Tibial artery (tissue), 4 donors: ENCODE measurements around the gene GRIN2A.

Source experiments
- DNase-seq, 2 donors: peaks; one replicate each; pipeline ENCODE4 v3.0.0-alpha.2; 2019
- H3K27ac ChIP-seq, 2 donors: fragments of 200-600 bp; sonication (generic) in 1 of 2; 1 replicate in 1 of 2; 2 replicates in 1 of 2; pipeline ENCODE4 v1.5.1; 2018 to 2019; ENCODE audit warnings: mild to moderate bottlenecking in 1 of 2
- H3K27me3 ChIP-seq, 2 donors: fragments of 200-600 bp; sonication (generic) in 1 of 2; one replicate each; pipeline versions ENCODE4 v1.5.1 to v1.6.0; 2016 to 2019
- H3K36me3 ChIP-seq, 3 donors: fragments of 200-600 bp; sonication (generic) in 2 of 3; one replicate each; pipeline ENCODE4 v1.5.1; 2016 to 2019; ENCODE audit warnings: mild to moderate bottlenecking in 2 of 3
- H3K4me1 ChIP-seq, 4 donors: fragments of 200-600 bp; sonication (generic) in 2 of 4; 1 replicate in 3 of 4; 2 replicates in 1 of 4; pipeline ENCODE4 v1.5.1; 2016 to 2019
- H3K4me3 ChIP-seq, 2 donors: fragments of 200-600 bp; sonication (generic) in 1 of 2; 1 replicate in 1 of 2; 2 replicates in 1 of 2; pipeline ENCODE4 v1.5.1; 2018 to 2019; ENCODE audit warnings: mild to moderate bottlenecking in 2 of 2
- H3K9me3 ChIP-seq, 3 donors: fragments of 200-600 bp; sonication (generic) in 1 of 3; one replicate each; pipeline ENCODE4 v1.5.1; 2016 to 2019
- intact Hi-C: fragments of 100-400 bp; cut with DNase I; formaldehyde crosslinking; loops from one replicate; pipeline ENCODE4 v1.15.0; 2023; ENCODE audit warnings: low total_unique reads
- TF ChIP-seq, protein P1 (sequence below), 2 experiments: fragments of 200-600 bp in 1 of 2; fragments of 450-650 bp in 1 of 2; IDR thresholded peaks; one replicate each; pipeline ENCODE4 v1.5.1; 2017 to 2019; ENCODE audit warnings: antibody characterized with exemption in 2 of 2, mild to moderate bottlenecking in 1 of 2, moderate library complexity in 1 of 2

Gene GRIN2A

DNA sequence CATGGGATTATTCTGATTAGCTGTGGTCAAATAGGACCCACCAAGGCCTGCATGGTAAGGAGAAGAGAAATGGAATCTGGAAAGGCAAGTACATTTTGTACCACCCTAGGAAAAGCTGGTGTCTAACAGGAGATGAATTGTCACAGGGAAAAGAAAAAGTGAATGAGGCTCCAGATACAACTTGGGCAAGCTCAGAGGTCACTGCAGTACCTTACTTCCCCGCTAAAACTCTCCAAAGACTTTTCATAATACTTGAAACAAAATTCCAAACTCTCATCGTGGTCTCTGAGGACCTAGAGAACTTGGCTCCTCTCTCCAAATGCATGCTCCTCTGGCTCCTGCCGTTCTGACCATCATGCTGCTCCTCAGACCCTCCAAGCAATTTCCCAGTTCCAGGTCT, 262.8 kb downstream of the GRIN2A start:
- TF ChIP-seq, protein P1, sequence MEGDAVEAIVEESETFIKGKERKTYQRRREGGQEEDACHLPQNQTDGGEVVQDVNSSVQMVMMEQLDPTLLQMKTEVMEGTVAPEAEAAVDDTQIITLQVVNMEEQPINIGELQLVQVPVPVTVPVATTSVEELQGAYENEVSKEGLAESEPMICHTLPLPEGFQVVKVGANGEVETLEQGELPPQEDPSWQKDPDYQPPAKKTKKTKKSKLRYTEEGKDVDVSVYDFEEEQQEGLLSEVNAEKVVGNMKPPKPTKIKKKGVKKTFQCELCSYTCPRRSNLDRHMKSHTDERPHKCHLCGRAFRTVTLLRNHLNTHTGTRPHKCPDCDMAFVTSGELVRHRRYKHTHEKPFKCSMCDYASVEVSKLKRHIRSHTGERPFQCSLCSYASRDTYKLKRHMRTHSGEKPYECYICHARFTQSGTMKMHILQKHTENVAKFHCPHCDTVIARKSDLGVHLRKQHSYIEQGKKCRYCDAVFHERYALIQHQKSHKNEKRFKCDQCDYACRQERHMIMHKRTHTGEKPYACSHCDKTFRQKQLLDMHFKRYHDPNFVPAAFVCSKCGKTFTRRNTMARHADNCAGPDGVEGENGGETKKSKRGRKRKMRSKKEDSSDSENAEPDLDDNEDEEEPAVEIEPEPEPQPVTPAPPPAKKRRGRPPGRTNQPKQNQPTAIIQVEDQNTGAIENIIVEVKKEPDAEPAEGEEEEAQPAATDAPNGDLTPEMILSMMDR (IDR thresholded peaks at IDR 0.05) = no peak
- Histone ChIP-seq H3K4me3 (no peak overlapping the region), H3K9me3 (no peaks in the 10 kb centered on the region), H3K27me3 (no peaks in the 10 kb centered on the region), H3K27ac (no peak overlapping the region), H3K4me1 (peaks cover 0 to 2% (median 0%) of the 10 kb centered on the region in 4 donors), H3K36me3 (no peaks in the 10 kb centered on the region)
- no peak for DNase-seq
- intact Hi-C loops = no loop called here

DNA sequence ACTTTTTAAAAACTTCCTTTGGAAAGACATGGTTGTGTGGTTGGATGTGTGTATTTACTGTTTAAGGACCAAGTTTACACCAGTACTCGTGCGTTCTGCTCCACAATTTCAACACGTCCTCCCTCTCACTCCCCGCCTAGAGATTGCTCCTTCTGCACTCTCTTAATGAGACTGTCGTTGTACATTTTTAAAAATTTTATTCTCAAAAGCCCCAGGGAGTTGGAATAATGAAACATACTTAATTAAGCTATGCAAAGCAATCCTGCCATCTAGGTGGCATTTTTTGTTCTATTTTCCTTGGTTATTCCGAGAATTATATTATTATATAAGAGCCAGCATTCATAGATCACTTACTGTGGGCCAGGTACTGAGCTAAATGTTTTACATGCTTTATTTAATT, 264.5 kb downstream of the GRIN2A start:
- no peaks in the 10 kb centered on the region for H3K9me3 ChIP-seq

DNA sequence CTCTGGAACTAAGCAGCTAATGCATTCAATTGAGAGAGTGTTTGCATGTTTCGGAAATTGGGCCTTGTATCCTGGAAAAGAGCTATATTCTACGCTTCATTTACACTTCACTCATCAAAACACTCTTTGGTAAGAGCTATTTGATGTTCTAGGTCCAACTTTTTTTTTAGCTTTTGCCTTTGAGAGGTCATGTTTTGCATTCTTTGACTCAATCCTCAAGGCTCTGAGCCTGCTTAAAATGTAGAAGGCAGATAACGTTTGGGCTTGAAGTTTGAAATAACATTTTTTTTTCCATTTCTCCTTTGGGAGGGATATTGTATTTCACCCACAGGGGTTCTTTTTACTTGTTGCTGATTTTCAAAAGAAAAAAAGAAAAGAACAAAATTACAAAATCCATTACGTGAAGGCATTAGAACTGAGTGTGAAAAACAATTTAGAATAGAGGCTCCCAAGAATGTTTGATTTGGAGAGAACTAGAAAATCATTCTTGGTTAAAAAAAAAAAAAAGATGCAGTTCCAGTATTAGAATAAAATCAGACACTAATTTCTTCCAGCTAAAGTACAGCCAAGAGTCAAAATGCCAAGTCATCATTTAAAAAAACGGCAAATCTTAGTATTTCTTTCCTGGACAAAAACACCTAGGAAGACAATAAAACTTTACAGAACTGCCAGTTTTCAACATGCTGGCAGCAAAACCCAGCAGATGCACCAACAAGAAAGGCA, 268.5 kb downstream of the GRIN2A start:
- H3K4me3 ChIP-seq = no peak overlapping the region
- H3K4me1 ChIP-seq = peaks cover 0 to 20% (median 9%) of the 10 kb centered on the region in 4 donors
- H3K9me3 ChIP-seq = no peaks in the 10 kb centered on the region
- H3K27ac ChIP-seq = no peak overlapping the region
- TF ChIP-seq, protein P1 (IDR thresholded peaks at IDR 0.05) = no peak
- no peak for DNase-seq
- H3K36me3 ChIP-seq = no peaks in the 10 kb centered on the region
- intact Hi-C loops = no loop called here
- H3K27me3 ChIP-seq = no peaks in the 10 kb centered on the region

More for the DNA sequence above, 264.5 kb downstream of the GRIN2A start:
- TF ChIP-seq, protein P1 (IDR thresholded peaks at IDR 0.05) = no peak
- intact Hi-C loops = no loop called here
- Histone ChIP-seq H3K27me3 (no peaks in the 10 kb centered on the region), H3K27ac (no peak overlapping the region), H3K36me3 (no peaks in the 10 kb centered on the region), H3K4me3 (no peak overlapping the region), H3K4me1 (peaks cover 0 to 20% (median 9%) of the 10 kb centered on the region in 4 donors)
- DNase-seq = no peak

DNA sequence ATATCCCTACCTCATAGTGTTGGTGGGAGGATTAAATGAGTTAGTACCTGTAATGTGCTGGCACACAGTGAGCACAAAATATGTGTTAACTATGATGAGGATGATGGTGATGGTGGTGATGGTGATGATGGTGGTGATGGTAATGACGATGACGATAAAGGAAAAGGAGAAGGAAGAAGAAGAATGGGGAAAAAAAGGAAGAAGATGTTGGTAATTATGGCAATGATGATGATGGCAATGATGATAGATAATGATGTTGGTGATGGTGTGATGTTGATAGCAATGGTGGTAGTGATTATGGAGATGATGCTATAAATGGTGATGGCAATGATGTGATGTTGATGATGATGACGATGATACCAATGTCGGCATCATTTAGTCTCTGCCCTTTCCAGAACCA, 270.2 kb downstream of the GRIN2A start:
- H3K4me1 ChIP-seq = peaks cover 0 to 20% (median 9%) of the 10 kb centered on the region in 4 donors
- no peak overlapping the region for H3K27ac ChIP-seq
- H3K4me3 ChIP-seq = no peak overlapping the region
- no peaks in the 10 kb centered on the region for H3K9me3 ChIP-seq
- TF ChIP-seq, protein P1 (IDR thresholded peaks at IDR 0.05) = no peak
- no peak for DNase-seq
- intact Hi-C loops = no loop called here
- no peaks in the 10 kb centered on the region for H3K36me3 ChIP-seq
- H3K27me3 ChIP-seq = no peaks in the 10 kb centered on the region

DNA sequence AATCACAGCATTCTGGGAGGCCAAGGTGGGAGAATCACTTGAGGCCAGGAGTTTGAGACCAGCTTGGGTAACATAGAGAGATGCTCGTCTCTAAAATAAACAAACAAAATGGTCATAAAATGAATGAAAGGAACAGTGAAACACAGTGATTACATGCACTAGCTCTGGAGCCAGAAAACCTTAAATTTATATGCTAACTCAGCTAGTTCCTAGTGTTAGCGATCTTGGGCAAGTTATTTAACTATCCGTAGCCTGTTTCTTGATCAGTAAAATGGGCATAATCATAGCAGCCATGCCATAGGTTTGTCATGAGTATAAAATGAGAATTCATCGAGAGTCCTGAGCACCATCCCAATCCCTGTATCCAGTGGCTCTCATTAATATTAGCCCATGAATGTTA, 271.0 kb downstream of the GRIN2A start:
- Histone ChIP-seq H3K4me1 (peaks cover 0 to 20% (median 9%) of the 10 kb centered on the region in 4 donors), H3K9me3 (no peaks in the 10 kb centered on the region), H3K36me3 (no peaks in the 10 kb centered on the region), H3K27me3 (no peaks in the 10 kb centered on the region), H3K4me3 (no peak overlapping the region), H3K27ac (no peak overlapping the region)
- intact Hi-C loops = no loop called here
- TF ChIP-seq, protein P1 (IDR thresholded peaks at IDR 0.05) = no peak
- no peak for DNase-seq
